NB4 (cell line): ENCODE results near the gene NAP1L5.

Source experiments
- CTCF ChIP-seq: IDR thresholded peaks from one replicate; pipeline ENCODE4 v1.5.1; 2012; ENCODE audit warnings: low read depth, low read length
- MYC ChIP-seq: IDR thresholded peaks from 2 replicates; pipeline ENCODE4 v1.6.1; 2011; ENCODE audit warnings: low read depth, low read length

- no peak for TF ChIP-seq MYC
- no peak for TF ChIP-seq CTCF
These were observed 44.9 kb upstream of the NAP1L5 start for GRCh38 chr4:88742561-88742960.
